ENCODE measurements around the gene TBC1D22A.

The TBC1D22A gene

GRCh38 chr22:46968359-46968740 lies 205.9 kb downstream of the TBC1D22A start:
- no peaks in the 10 kb centered on the region for H3K27me3 ChIP-seq (replicated peaks; ENCODE audit: insufficient read depth, low read length)
- H3K79me2 ChIP-seq (ENCODE audit: low read length), result no peaks in the 10 kb centered on the region
- H3F3A ChIP-seq (ENCODE audit: insufficient read depth, low read length), result no peaks in the 10 kb centered on the region
- H2AFZ ChIP-seq (ENCODE audit: low read length), result no peak overlapping the region
- no peak overlapping the region for H3K4me3 ChIP-seq (ENCODE audit: low read length)
- no peak overlapping the region for H3K27ac ChIP-seq (ENCODE audit: low read length)
- H4K20me1 ChIP-seq (ENCODE audit: insufficient read depth, low read length), result no peaks in the 10 kb centered on the region
- no peaks in the 10 kb centered on the region for H3K9me3 ChIP-seq (replicated peaks; ENCODE audit: insufficient read depth, low read length)
- H3K4me1 ChIP-seq (ENCODE audit: low read length), result no peaks in the 10 kb centered on the region
- TF ChIP-seq EZH2phosphoT487 (IDR thresholded peaks at IDR 0.05; ENCODE audit: low read length), result no peak
- no peak for TF ChIP-seq EZH2 (optimal IDR thresholded peaks at IDR 0.05; ENCODE audit: low read depth, low read length)
- TF ChIP-seq CTCF (IDR thresholded peaks at IDR 0.05; ENCODE audit: low read length), result no peak
- no peak overlapping the region for H3K9ac ChIP-seq (ENCODE audit: low read length)
- DNase-seq, result no peak
- H3K36me3 ChIP-seq (replicated peaks; ENCODE audit: insufficient read depth, low read length), result no peaks in the 10 kb centered on the region
- H3K9me2 ChIP-seq (replicated peaks; ENCODE audit: insufficient read depth, low read length), result no peaks in the 10 kb centered on the region
- no peak overlapping the region for H3K4me2 ChIP-seq (ENCODE audit: low read depth, low read length)

GRCh38 chr22:46968848-46969247 lies 206.4 kb downstream of the TBC1D22A start:
- H3K4me3 ChIP-seq (ENCODE audit: low read length), result no peak overlapping the region
- H3K27me3 ChIP-seq (replicated peaks; ENCODE audit: insufficient read depth, low read length), result no peaks in the 10 kb centered on the region
- no peaks in the 10 kb centered on the region for H3K9me3 ChIP-seq (replicated peaks; ENCODE audit: insufficient read depth, low read length)
- no peak overlapping the region for H2AFZ ChIP-seq (ENCODE audit: low read length)
- no peak for DNase-seq
- no peak overlapping the region for H3K9ac ChIP-seq (ENCODE audit: low read length)
- H3K36me3 ChIP-seq (replicated peaks; ENCODE audit: insufficient read depth, low read length), result no peaks in the 10 kb centered on the region
- H3K9me2 ChIP-seq (replicated peaks; ENCODE audit: insufficient read depth, low read length), result no peaks in the 10 kb centered on the region
- no peak overlapping the region for H3K27ac ChIP-seq (ENCODE audit: low read length)
- TF ChIP-seq EZH2phosphoT487 (IDR thresholded peaks at IDR 0.05; ENCODE audit: low read length) (no peak), EZH2 (optimal IDR thresholded peaks at IDR 0.05; ENCODE audit: low read depth, low read length) (no peak), CTCF (IDR thresholded peaks at IDR 0.05; ENCODE audit: low read length) (no peak)
- H3F3A ChIP-seq (ENCODE audit: insufficient read depth, low read length), result no peaks in the 10 kb centered on the region
- H3K4me2 ChIP-seq (ENCODE audit: low read depth, low read length), result no peak overlapping the region
- H4K20me1 ChIP-seq (ENCODE audit: insufficient read depth, low read length), result no peaks in the 10 kb centered on the region
- no peaks in the 10 kb centered on the region for H3K4me1 ChIP-seq (ENCODE audit: low read length)
- no peaks in the 10 kb centered on the region for H3K79me2 ChIP-seq (ENCODE audit: low read length)

- no peaks in the 10 kb centered on the region for H3K36me3 ChIP-seq (replicated peaks; ENCODE audit: insufficient read depth, low read length)
- no peak for DNase-seq
- H3K79me2 ChIP-seq (ENCODE audit: low read length), result no peaks in the 10 kb centered on the region
- H4K20me1 ChIP-seq (ENCODE audit: insufficient read depth, low read length), result no peaks in the 10 kb centered on the region
- no peak overlapping the region for H3K9ac ChIP-seq (ENCODE audit: low read length)
- no peaks in the 10 kb centered on the region for H3K4me1 ChIP-seq (ENCODE audit: low read length)
- no peaks in the 10 kb centered on the region for H3K9me2 ChIP-seq (replicated peaks; ENCODE audit: insufficient read depth, low read length)
- H3K4me3 ChIP-seq (ENCODE audit: low read length), result no peak overlapping the region
- H3K9me3 ChIP-seq (replicated peaks; ENCODE audit: insufficient read depth, low read length), result no peaks in the 10 kb centered on the region
- no peak overlapping the region for H3K4me2 ChIP-seq (ENCODE audit: low read depth, low read length)
- no peaks in the 10 kb centered on the region for H3F3A ChIP-seq (ENCODE audit: insufficient read depth, low read length)
- TF ChIP-seq EZH2phosphoT487 (IDR thresholded peaks at IDR 0.05; ENCODE audit: low read length) (no peak), EZH2 (optimal IDR thresholded peaks at IDR 0.05; ENCODE audit: low read depth, low read length) (no peak), CTCF (IDR thresholded peaks at IDR 0.05; ENCODE audit: low read length) (no peak)
- no peak overlapping the region for H3K27ac ChIP-seq (ENCODE audit: low read length)
- no peaks in the 10 kb centered on the region for H3K27me3 ChIP-seq (replicated peaks; ENCODE audit: insufficient read depth, low read length)
- no peak overlapping the region for H2AFZ ChIP-seq (ENCODE audit: low read length)
These were observed 207.0 kb downstream of the TBC1D22A start for GRCh38 chr22:46969491-46969890.
